GM12873 (cell line): ENCODE data around the gene DENND2C.

ENCODE experiments used
- TF ChIP-seq, protein P1 (sequence below): IDR thresholded peaks from 2 replicates; pipeline ENCODE4 v1.5.1; 2012; ENCODE audit warnings: low read depth, mild to moderate bottlenecking, moderate library complexity, low read length, control low read depth; ENCODE audit not compliant: insufficient read depth; ENCODE audit errors: missing control alignments

The DENND2C gene

GRCh38 chr1:114607223-114607622 is 62.6 kb downstream of the DENND2C start:
- TF ChIP-seq, protein P1, sequence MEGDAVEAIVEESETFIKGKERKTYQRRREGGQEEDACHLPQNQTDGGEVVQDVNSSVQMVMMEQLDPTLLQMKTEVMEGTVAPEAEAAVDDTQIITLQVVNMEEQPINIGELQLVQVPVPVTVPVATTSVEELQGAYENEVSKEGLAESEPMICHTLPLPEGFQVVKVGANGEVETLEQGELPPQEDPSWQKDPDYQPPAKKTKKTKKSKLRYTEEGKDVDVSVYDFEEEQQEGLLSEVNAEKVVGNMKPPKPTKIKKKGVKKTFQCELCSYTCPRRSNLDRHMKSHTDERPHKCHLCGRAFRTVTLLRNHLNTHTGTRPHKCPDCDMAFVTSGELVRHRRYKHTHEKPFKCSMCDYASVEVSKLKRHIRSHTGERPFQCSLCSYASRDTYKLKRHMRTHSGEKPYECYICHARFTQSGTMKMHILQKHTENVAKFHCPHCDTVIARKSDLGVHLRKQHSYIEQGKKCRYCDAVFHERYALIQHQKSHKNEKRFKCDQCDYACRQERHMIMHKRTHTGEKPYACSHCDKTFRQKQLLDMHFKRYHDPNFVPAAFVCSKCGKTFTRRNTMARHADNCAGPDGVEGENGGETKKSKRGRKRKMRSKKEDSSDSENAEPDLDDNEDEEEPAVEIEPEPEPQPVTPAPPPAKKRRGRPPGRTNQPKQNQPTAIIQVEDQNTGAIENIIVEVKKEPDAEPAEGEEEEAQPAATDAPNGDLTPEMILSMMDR = no peak

GRCh38 chr1:114597949-114598348 is 71.9 kb downstream of the DENND2C start:
- TF ChIP-seq, protein P1 = no peak

DNA sequence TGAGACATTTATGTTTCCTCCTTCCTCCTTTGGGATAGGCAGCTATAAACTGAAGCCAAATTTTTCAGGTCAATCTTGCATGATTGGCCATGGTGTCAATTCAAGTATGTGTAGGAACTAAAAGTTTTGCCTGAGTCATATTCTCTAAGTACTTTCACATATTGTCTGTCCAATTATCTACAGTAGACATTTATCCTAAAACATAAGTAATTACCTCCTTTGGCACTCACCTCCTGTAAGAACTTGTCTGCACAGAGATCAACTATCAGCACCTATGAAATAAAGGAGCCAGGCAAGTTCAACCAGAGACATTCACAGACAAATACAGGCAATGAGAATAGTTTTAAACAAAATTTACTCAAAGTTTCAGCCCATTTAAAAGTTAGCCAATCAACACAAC is 74.2 kb downstream of the DENND2C start:
- TF ChIP-seq, protein P1 = no peak

DNA sequence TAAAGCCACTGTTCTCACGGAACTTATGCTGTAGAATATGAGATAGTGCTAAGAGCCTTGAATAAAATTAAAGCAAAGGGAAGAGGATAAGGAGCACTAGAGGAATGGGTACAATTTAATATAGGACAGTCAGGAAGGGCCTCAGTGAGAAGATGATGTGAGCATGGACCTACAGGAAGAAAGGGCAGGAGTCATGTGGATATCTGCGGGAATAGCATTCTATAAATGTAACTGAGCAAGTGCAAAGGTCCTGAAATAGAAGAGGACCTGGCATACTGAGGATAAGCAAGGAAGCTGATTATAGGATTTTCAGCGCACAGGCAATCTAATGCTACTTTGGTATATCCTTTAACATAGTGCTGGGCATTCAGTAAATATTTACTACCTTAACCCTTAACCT is 75.8 kb downstream of the DENND2C start:
- TF ChIP-seq, protein P1 = no peak

GRCh38 chr1:114589122-114589521 is 80.7 kb downstream of the DENND2C start:
- TF ChIP-seq, protein P1 = no peak

GRCh38 chr1:114588196-114588689 is 81.6 kb downstream of the DENND2C start:
- TF ChIP-seq, protein P1 = no peak

DNA sequence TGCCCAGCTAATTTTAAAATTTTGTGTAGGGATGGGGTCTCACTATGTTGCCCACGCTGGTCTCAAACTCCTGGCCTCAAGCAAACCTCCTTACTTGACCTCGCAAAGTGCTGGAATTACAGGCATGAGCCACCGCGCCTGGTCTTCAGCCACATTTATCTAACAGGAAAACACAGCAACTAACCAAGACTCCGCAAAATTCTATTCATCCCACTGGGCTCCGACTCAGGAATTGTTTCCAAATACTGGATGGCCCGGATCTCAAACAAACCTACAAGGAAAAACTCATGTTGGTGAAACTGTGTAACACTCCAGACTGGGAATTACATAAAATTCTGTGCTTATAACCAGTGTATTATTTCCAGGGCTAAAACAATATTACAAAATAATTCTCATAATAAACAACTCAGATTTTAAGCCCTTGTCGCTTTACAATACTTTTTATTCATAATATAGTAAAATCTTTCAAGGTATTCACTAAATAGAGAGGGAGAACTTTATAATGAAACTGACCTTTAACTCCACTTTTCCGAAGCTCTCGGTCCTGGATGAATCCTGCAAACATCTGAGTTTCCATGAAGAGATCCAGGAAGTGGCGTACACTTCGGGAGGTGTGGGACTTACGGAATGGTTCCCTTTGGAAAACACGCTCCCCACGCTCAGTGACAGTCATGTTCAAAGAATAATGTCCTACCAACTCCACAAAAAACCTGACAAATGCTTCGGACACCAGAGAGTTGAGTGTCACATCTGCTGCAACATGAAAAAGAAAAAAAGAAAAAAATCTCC is 82.5 kb downstream of the DENND2C start:
- TF ChIP-seq, protein P1 = no peak
